SU-DHL-6 (cell line): ENCODE data around the gene STRBP.
A peak's percentile ranks its signal among the peaks of the same experiment; 100 is the strongest.

ENCODE experiments used
- H2AFZ ChIP-seq: fragments of 200-600 bp; sonication (generic); 2 replicates; pipeline ENCODE4 v1.6.1; 2014; ENCODE audit warnings: low read depth, mild to moderate bottlenecking, moderate library complexity, mixed read lengths, antibody characterized with exemption, low read length; ENCODE audit not compliant: severe bottlenecking
- H3F3A ChIP-seq: fragments of 200-600 bp; shearing (Covaris generic); 2 replicates; pipeline ENCODE4 v1.6.0; 2016; ENCODE audit warnings: antibody characterized with exemption, mild to moderate bottlenecking; ENCODE audit not compliant: insufficient read depth
- H3K27ac ChIP-seq: fragments of 200-600 bp; sonication (generic); 2 replicates; pipeline ENCODE4 v1.5.1; 2016; ENCODE audit warnings: low read depth, mild to moderate bottlenecking, low read length, moderate library complexity, mixed read lengths
- H3K27me3 ChIP-seq: fragments of 200-600 bp; sonication (generic), shearing (Covaris generic); 2 replicates; pipeline ENCODE4 v1.6.0; 2014; ENCODE audit warnings: mild to moderate bottlenecking, low read length
- H3K36me3 ChIP-seq: fragments of 200-600 bp; sonication (generic); 2 replicates; pipeline ENCODE4 v1.6.1; 2014; ENCODE audit warnings: mild to moderate bottlenecking, low read length, mixed read lengths
- H3K4me2 ChIP-seq: fragments of 300-600, 200-600 bp; shearing (Covaris generic), sonication (generic); 2 replicates; pipeline ENCODE4 v1.6.0; 2014; ENCODE audit warnings: low read length, low read depth, mild to moderate bottlenecking; ENCODE audit not compliant: poor library complexity, severe bottlenecking
- H3K4me3 ChIP-seq: fragments of 200-600 bp; sonication (generic); 2 replicates; pipeline ENCODE4 v1.5.1; 2014; ENCODE audit warnings: antibody characterized with exemption, low read length, mild to moderate bottlenecking, mixed read lengths; ENCODE audit not compliant: insufficient read depth, poor library complexity, severe bottlenecking
- H3K79me2 ChIP-seq: fragments of 200-600 bp; sonication (generic); 2 replicates; pipeline ENCODE4 v1.6.1; 2014; ENCODE audit warnings: mild to moderate bottlenecking, low read length, moderate library complexity; ENCODE audit not compliant: insufficient read depth
- H3K9ac ChIP-seq: fragments of 200-600 bp; sonication (generic); 2 replicates; pipeline ENCODE4 v1.7.0; 2014; ENCODE audit warnings: mild to moderate bottlenecking, low read length
- H3K9me2 ChIP-seq: fragments of 200-600 bp; sonication (generic); replicated peaks from 2 replicates; pipeline ENCODE4 v1.6.1; 2014; ENCODE audit warnings: low read length; ENCODE audit not compliant: insufficient read depth
- H3K9me3 ChIP-seq: fragments of 200-600 bp; sonication (generic); 2 replicates; pipeline ENCODE4 v1.6.1; 2014; ENCODE audit warnings: low read length, mixed read lengths; ENCODE audit not compliant: insufficient read depth
- H4K20me1 ChIP-seq: fragments of 200-600 bp; sonication (generic); 2 replicates; pipeline ENCODE4 v1.6.1; 2014; ENCODE audit warnings: low read depth, mild to moderate bottlenecking, antibody characterized with exemption, low read length, moderate library complexity, mixed read lengths
- EZH2phosphoT487 ChIP-seq: fragments of 200-600 bp; sonication (generic), shearing (Covaris generic); conservative IDR thresholded peaks from 2 replicates; pipeline ENCODE4 v1.6.1; 2018; ENCODE audit warnings: mild to moderate bottlenecking, antibody characterized with exemption, low read length, moderate library complexity, mixed read lengths
- TF ChIP-seq, protein P1 (sequence below): fragments of 200-600 bp; sonication (generic); IDR thresholded peaks from one replicate; pipeline ENCODE4 v1.5.1; 2017; ENCODE audit warnings: antibody characterized with exemption, mild to moderate bottlenecking, low read length, moderate library complexity; ENCODE audit not compliant: insufficient read depth, poor library complexity, severe bottlenecking

Gene STRBP

GRCh38 chr9:123262338-123262737, 6.0 kb downstream of the STRBP start:
- no peaks in the 10 kb centered on the region for H3K9me3 ChIP-seq
- TF ChIP-seq, protein P1, sequence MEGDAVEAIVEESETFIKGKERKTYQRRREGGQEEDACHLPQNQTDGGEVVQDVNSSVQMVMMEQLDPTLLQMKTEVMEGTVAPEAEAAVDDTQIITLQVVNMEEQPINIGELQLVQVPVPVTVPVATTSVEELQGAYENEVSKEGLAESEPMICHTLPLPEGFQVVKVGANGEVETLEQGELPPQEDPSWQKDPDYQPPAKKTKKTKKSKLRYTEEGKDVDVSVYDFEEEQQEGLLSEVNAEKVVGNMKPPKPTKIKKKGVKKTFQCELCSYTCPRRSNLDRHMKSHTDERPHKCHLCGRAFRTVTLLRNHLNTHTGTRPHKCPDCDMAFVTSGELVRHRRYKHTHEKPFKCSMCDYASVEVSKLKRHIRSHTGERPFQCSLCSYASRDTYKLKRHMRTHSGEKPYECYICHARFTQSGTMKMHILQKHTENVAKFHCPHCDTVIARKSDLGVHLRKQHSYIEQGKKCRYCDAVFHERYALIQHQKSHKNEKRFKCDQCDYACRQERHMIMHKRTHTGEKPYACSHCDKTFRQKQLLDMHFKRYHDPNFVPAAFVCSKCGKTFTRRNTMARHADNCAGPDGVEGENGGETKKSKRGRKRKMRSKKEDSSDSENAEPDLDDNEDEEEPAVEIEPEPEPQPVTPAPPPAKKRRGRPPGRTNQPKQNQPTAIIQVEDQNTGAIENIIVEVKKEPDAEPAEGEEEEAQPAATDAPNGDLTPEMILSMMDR, result no peak
- TF ChIP-seq EZH2phosphoT487, result no peak
- no peaks in the 10 kb centered on the region for H3K27me3 ChIP-seq
- H3F3A ChIP-seq, result peaks cover 55% of the 10 kb centered on the region
- peak overlapping the region; percentile 36; the same call in 1 of the 2 replicates for H3K9ac ChIP-seq
- peak overlapping the region; percentile 76 for H3K4me2 ChIP-seq
- peak overlapping the region; percentile 10 for H3K4me3 ChIP-seq
- no peak overlapping the region for H2AFZ ChIP-seq
- H3K9me2 ChIP-seq, result no peaks in the 10 kb centered on the region
- H3K36me3 ChIP-seq, result no peaks in the 10 kb centered on the region
- H3K27ac ChIP-seq, result peak overlapping the region; percentile 72
- peaks cover 100% of the 10 kb centered on the region for H3K79me2 ChIP-seq
- peaks cover 26% of the 10 kb centered on the region; the same call in 1 of the 2 replicates for H4K20me1 ChIP-seq

DNA sequence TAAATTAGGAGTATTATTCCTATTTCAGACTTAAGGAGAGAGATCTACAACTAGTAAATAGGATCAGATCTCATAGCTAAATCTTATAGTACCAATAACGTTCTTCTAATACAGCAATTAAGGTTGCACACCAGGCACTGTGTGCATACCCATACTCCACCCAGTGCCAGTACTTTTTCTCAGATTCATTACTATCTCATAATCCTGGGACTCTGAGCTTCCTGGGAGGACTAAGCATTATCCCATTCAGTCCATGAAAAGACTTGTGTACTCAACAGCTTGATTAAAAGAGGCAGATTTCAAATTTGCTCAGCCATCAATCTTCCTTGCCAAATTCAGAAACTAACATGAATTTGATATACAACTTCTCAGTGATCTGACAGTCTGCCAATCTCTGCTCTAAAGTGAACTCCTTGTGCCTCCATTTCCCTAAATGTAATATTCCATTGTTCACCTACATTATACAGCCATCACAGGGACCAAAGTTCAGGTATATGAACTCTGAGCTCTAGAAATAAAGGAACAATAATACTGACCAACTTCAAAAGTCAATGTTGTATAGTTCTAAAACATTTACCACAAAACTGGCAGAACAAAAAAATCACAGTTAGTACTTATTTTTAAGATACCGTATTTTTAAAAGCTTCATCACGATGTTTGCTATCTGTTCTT, 7.2 kb downstream of the STRBP start:
- H3K27me3 ChIP-seq, result no peaks in the 10 kb centered on the region
- H3K9me2 ChIP-seq, result no peaks in the 10 kb centered on the region
- peak overlapping the region; percentile 76 for H3K4me2 ChIP-seq
- H3K27ac ChIP-seq, result peak overlapping the region; percentile 72
- H3K36me3 ChIP-seq, result peaks cover 4% of the 10 kb centered on the region; the same call in 1 of the 2 replicates
- peaks cover 26% of the 10 kb centered on the region; the same call in 1 of the 2 replicates for H4K20me1 ChIP-seq
- H3K9ac ChIP-seq, result peak overlapping the region; percentile 11
- no peak overlapping the region for H3K4me3 ChIP-seq
- H2AFZ ChIP-seq, result no peak overlapping the region
- H3K79me2 ChIP-seq, result peaks cover 100% of the 10 kb centered on the region
- H3F3A ChIP-seq, result peaks cover 54% of the 10 kb centered on the region
- TF ChIP-seq, protein P1, result no peak
- TF ChIP-seq EZH2phosphoT487, result no peak
- no peaks in the 10 kb centered on the region for H3K9me3 ChIP-seq

DNA sequence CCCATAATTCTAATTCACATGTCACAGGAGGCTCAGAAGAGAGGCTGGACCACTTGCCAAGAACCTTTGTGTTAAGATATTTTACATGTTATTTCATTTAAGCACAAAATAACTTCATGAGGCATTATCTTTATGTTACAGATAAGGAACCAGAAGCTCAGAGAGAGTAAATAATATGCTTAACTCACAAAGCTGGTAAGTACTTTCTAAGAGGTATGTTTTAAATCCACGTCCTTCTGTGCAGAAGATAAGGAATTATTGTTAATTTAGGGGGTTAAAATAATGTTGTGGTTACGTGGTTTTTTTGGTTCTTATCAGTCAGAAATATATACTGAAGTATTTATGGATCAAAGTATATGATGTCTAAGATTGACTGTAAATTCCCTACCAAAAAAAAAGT, 8.0 kb downstream of the STRBP start:
- TF ChIP-seq, protein P1, result no peak
- TF ChIP-seq EZH2phosphoT487, result no peak
- Histone ChIP-seq H3F3A (peaks cover 53% of the 10 kb centered on the region), H3K9ac (peak overlapping the region; percentile 5; the same call in 1 of the 2 replicates), H3K27me3 (no peaks in the 10 kb centered on the region), H3K4me2 (peak overlapping the region; percentile 76), H3K27ac (peak overlapping the region; percentile 72), H3K79me2 (peaks cover 100% of the 10 kb centered on the region), H3K9me2 (no peaks in the 10 kb centered on the region), H3K9me3 (no peaks in the 10 kb centered on the region), H3K36me3 (peaks cover 4% of the 10 kb centered on the region; the same call in 1 of the 2 replicates), H2AFZ (no peak overlapping the region), H3K4me3 (no peak overlapping the region), H4K20me1 (peaks cover 24% of the 10 kb centered on the region; the same call in 1 of the 2 replicates)
